HCT116 (cell line): ENCODE results near the gene SART1. TPM values are rescaled to one million over a fixed set of nuclear protein-coding genes. Genes with fewer than 3 reads are reported as not detected.

Source experiments
- ATAC-seq: fragments of 200-7000 bp; cut with Tn5 transposase; 2 replicates; pipeline ENCODE4 v1.9.1; 2020; ENCODE audit warnings: mild to moderate bottlenecking, moderate library complexity
- BruUV-seq: library from RNA; stranded (reverse); fragments of 400-500 nt; replicated peaks from 2 replicates; lab custom pipeline; 2021; lab: Mats Ljungman, UMichigan
- CTCF ChIA-PET: fragments of 300-600 bp; sonication (Branson Sonifier 250); formaldehyde crosslinking; loops from one replicate; lab custom pipeline; 2021; ENCODE audit warnings: antibody characterized with exemption; lab: Charles Lee
- POLR2A ChIA-PET: fragments of 300-600, 350-600 bp; sonication (Branson Sonifier 250); formaldehyde crosslinking; loops from one replicate; lab custom pipeline; 2021; ENCODE audit warnings: antibody characterized with exemption; lab: Charles Lee
- RAD21 ChIA-PET, 2 experiments: fragments of 300-600 bp; sonication (Branson Sonifier 250); formaldehyde crosslinking; loops; one replicate each; lab custom pipeline; 2023; ENCODE audit warnings: low total read pairs in 2 of 2; ENCODE audit not compliant: uncharacterized antibody in 2 of 2, unreplicated experiment in 2 of 2, low non-redundant PET in 1 of 2; lab: Charles Lee
- DNase-seq: peaks from one replicate; pipeline ENCODE4 v3.0.0-alpha.2; 2010; ENCODE audit warnings: low read depth, low spot score
- H2AFZ ChIP-seq: fragments of 200-600 bp; shearing (Covaris generic), sonication (generic); 2 replicates; pipeline ENCODE4 v1.6.1; 2017; ENCODE audit warnings: low read depth, mixed run types, mixed read lengths, antibody characterized with exemption, low read length; ENCODE audit not compliant: poor library complexity, severe bottlenecking
- H3K27ac ChIP-seq: 2 replicates; pipeline ENCODE4 v1.5.1; 2012; ENCODE audit warnings: low read depth, low read length
- H3K27me3 ChIP-seq: fragments of 200-600 bp; sonication (generic); 2 replicates; pipeline ENCODE4 v1.6.1; 2016; ENCODE audit warnings: mixed run types, low read length, mixed read lengths; ENCODE audit not compliant: insufficient read depth
- H3K36me3 ChIP-seq, 2 experiments: fragments of 200-500 bp in 1 of 2; fragments of 200-600 bp in 1 of 2; sonication (Bioruptor generic) in 1 of 2; sonication (generic) in 1 of 2; 2 replicates each; pipeline versions ENCODE4 v1.5.1 to v1.6.1; 2014 to 2016; ENCODE audit warnings: low read length in 2 of 2, inconsistent platforms in 1 of 2, mixed read lengths in 1 of 2, mixed run types in 1 of 2; ENCODE audit not compliant: insufficient read depth in 2 of 2, control insufficient read depth in 1 of 2
- H3K4me1 ChIP-seq, 2 experiments: fragments of 200-600 bp in 1 of 2; sonication (generic) in 1 of 2; 2 replicates each; pipeline versions ENCODE4 v1.5.1 to v1.6.1; 2012 to 2017; ENCODE audit warnings: low read length in 2 of 2, inconsistent platforms in 1 of 2, mild to moderate bottlenecking in 1 of 2, mixed read lengths in 1 of 2, mixed run types in 1 of 2, moderate library complexity in 1 of 2; ENCODE audit not compliant: insufficient read depth in 2 of 2, control insufficient read depth in 1 of 2
- H3K4me2 ChIP-seq: fragments of 200-600 bp; sonication (generic); 2 replicates; pipeline ENCODE4 v1.6.1; 2017; ENCODE audit warnings: mixed run types, low read length, mixed read lengths
- H3K4me3 ChIP-seq, 2 experiments: fragments of 200-600 bp in 1 of 2; sonication (generic) in 1 of 2; replicated peaks in 1 of 2; 2 replicates each; pipeline ENCODE4 v1.5.1; 2011 to 2016; ENCODE audit warnings: low read length in 2 of 2, control low read depth in 1 of 2, low read depth in 1 of 2, mild to moderate bottlenecking in 1 of 2, mixed read lengths in 1 of 2, mixed run types in 1 of 2
- H3K79me2 ChIP-seq: fragments of 200-600 bp; sonication (generic); 2 replicates; pipeline ENCODE4 v1.6.1; 2017; ENCODE audit warnings: mild to moderate bottlenecking, mixed run types, low read length, moderate library complexity, mixed read lengths; ENCODE audit not compliant: insufficient read depth
- H3K9ac ChIP-seq: fragments of 200-600 bp; sonication (generic); 2 replicates; pipeline ENCODE4 v1.6.1; 2016; ENCODE audit warnings: low read length, mixed read lengths
- H3K9me2 ChIP-seq: fragments of 200-600 bp; sonication (generic), shearing (Covaris generic); 2 replicates; pipeline ENCODE4 v1.6.1; 2017; ENCODE audit warnings: mixed run types, mild to moderate bottlenecking, moderate library complexity; ENCODE audit not compliant: insufficient read depth
- H3K9me3 ChIP-seq, 2 experiments: fragments of 200-500 bp in 1 of 2; fragments of 200-600 bp in 1 of 2; sonication (Bioruptor generic) in 1 of 2; sonication (generic) in 1 of 2; 2 replicates each; pipeline ENCODE4 v1.6.1; 2014 to 2017; ENCODE audit warnings: low read length in 2 of 2, mixed read lengths in 2 of 2, inconsistent platforms in 1 of 2, low read depth in 1 of 2, mild to moderate bottlenecking in 1 of 2, mixed run types in 1 of 2, moderate library complexity in 1 of 2; ENCODE audit not compliant: control insufficient read depth in 1 of 2, insufficient read depth in 1 of 2
- H4K20me1 ChIP-seq: fragments of 200-600 bp; sonication (generic), shearing (Covaris generic); 2 replicates; pipeline ENCODE4 v1.6.1; 2017; ENCODE audit warnings: mixed run types, mild to moderate bottlenecking, moderate library complexity; ENCODE audit not compliant: insufficient read depth
- CBX3 ChIP-seq: IDR thresholded peaks from 2 replicates; pipeline ENCODE4 v1.6.1; 2012; ENCODE audit warnings: low read depth
- CEBPB ChIP-seq: IDR thresholded peaks from 2 replicates; pipeline ENCODE4 v1.6.1; 2012; ENCODE audit warnings: low read depth
- EGR1 ChIP-seq: IDR thresholded peaks from 2 replicates; pipeline ENCODE4 v1.6.1; 2012; ENCODE audit warnings: low read depth
- EZH2 ChIP-seq: fragments of 200-600 bp; sonication (generic); IDR thresholded peaks from 2 replicates; pipeline ENCODE4 v1.6.1; 2017; ENCODE audit warnings: antibody characterized with exemption, mixed run types
- EZH2phosphoT487 ChIP-seq: fragments of 200-600 bp; IDR thresholded peaks from 2 replicates; pipeline ENCODE4 v1.6.1; 2018; ENCODE audit warnings: antibody characterized with exemption, borderline replicate concordance
- POLR2AphosphoS5 ChIP-seq: IDR thresholded peaks from 2 replicates; pipeline ENCODE4 v1.6.1; 2011; ENCODE audit warnings: mild to moderate bottlenecking, low read depth, low read length, moderate library complexity
- RAD21 ChIP-seq: IDR thresholded peaks from 2 replicates; pipeline ENCODE4 v1.6.1; 2012; ENCODE audit warnings: low read depth, mild to moderate bottlenecking
- SIN3A ChIP-seq: IDR thresholded peaks from 2 replicates; pipeline ENCODE4 v1.6.1; 2012; ENCODE audit warnings: low read depth
- SP1 ChIP-seq: IDR thresholded peaks from 2 replicates; pipeline ENCODE4 v1.6.1; 2012; ENCODE audit warnings: low read depth
- SRF ChIP-seq: IDR thresholded peaks from 2 replicates; pipeline ENCODE4 v1.6.1; 2012; ENCODE audit warnings: low read depth
- YY1 ChIP-seq: IDR thresholded peaks from 2 replicates; pipeline ENCODE4 v1.6.1; 2011; ENCODE audit warnings: low read length, low read depth, moderate library complexity, mild to moderate bottlenecking; ENCODE audit not compliant: insufficient replicate concordance; ENCODE audit errors: extremely low read depth
- ZFX ChIP-seq: fragments of 450-650 bp; IDR thresholded peaks from 2 replicates; pipeline ENCODE4 v1.6.1; 2017
- ZNF274 ChIP-seq: fragments of 200-500 bp; sonication (Bioruptor generic); IDR thresholded peaks from 2 replicates; pipeline ENCODE4 v1.6.1; 2014; ENCODE audit warnings: mild to moderate bottlenecking, low read depth, low read length, inconsistent platforms
- intact Hi-C: fragments of 100-400 bp; cut with micrococcal nuclease; formaldehyde crosslinking; loops from 2 replicates; pipeline ENCODE4 v1.10.0; 2022
- total RNA-seq: library from RNA; stranded (reverse); gene quantifications from one replicate; pipeline ENCODE4 v1.2.1, GENCODE V29; 2021; ENCODE audit not compliant: unreplicated experiment
- TF ChIP-seq, protein P1 (sequence below): IDR thresholded peaks from 2 replicates; pipeline ENCODE4 v1.6.1; 2012; ENCODE audit warnings: low read depth
- TF ChIP-seq, protein P2 (sequence below), 3 experiments: fragments of 200-600 bp in 1 of 3; sonication (generic) in 1 of 3; IDR thresholded peaks in 2 of 3; conservative IDR thresholded peaks in 1 of 3; 2 replicates each; pipeline ENCODE4 v1.5.1; 2012 to 2017; ENCODE audit warnings: low read depth in 2 of 3, low read length in 2 of 3, antibody characterized with exemption in 1 of 3, borderline replicate concordance in 1 of 3, control low read depth in 1 of 3, mild to moderate bottlenecking in 1 of 3, mixed read lengths in 1 of 3, mixed run types in 1 of 3, moderate library complexity in 1 of 3; ENCODE audit not compliant: insufficient read depth in 1 of 3
- TF ChIP-seq, protein P3 (sequence below): IDR thresholded peaks from 2 replicates; pipeline ENCODE4 v1.6.1; 2012
- TF ChIP-seq, protein P4 (sequence below): IDR thresholded peaks from 2 replicates; pipeline ENCODE4 v1.6.1; 2011; ENCODE audit warnings: mild to moderate bottlenecking, low read length, moderate library complexity; ENCODE audit not compliant: insufficient replicate concordance; ENCODE audit errors: extremely low read depth

The SART1 gene
- total RNA-seq, 1 experiment from 2014 or later: 47.9 TPM

DNA sequence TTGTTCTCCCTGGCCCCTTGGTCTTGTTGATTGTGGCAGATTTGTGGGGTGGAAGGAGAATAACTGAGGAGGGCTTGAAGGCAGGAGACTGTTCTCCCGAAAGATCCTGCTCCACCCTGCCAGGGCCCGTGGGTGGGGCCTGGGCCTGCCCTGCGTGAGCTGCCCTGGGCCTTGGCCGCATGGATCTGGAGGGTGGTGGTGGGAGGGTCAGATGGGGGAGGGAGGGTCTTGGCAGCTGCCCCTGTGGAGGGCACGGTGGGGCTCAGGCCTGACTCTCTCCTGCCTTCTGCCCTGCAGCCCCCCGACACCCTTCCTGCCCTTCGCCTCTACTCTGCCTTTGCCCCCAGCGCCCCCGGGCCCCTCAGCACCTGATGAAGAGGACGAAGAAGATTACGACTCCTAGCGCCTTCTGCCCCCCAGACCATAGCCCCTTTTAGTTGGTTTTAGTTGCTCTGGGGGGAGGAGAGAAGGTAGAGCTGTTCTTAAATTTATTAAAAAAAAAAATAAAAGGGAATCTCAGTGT is 40.4 kb upstream of the SART1 start (continued):
- no peak for TF ChIP-seq YY1
- TF ChIP-seq, protein P1, sequence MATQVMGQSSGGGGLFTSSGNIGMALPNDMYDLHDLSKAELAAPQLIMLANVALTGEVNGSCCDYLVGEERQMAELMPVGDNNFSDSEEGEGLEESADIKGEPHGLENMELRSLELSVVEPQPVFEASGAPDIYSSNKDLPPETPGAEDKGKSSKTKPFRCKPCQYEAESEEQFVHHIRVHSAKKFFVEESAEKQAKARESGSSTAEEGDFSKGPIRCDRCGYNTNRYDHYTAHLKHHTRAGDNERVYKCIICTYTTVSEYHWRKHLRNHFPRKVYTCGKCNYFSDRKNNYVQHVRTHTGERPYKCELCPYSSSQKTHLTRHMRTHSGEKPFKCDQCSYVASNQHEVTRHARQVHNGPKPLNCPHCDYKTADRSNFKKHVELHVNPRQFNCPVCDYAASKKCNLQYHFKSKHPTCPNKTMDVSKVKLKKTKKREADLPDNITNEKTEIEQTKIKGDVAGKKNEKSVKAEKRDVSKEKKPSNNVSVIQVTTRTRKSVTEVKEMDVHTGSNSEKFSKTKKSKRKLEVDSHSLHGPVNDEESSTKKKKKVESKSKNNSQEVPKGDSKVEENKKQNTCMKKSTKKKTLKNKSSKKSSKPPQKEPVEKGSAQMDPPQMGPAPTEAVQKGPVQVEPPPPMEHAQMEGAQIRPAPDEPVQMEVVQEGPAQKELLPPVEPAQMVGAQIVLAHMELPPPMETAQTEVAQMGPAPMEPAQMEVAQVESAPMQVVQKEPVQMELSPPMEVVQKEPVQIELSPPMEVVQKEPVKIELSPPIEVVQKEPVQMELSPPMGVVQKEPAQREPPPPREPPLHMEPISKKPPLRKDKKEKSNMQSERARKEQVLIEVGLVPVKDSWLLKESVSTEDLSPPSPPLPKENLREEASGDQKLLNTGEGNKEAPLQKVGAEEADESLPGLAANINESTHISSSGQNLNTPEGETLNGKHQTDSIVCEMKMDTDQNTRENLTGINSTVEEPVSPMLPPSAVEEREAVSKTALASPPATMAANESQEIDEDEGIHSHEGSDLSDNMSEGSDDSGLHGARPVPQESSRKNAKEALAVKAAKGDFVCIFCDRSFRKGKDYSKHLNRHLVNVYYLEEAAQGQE: no peak
- no peak for TF ChIP-seq EGR1

DNA sequence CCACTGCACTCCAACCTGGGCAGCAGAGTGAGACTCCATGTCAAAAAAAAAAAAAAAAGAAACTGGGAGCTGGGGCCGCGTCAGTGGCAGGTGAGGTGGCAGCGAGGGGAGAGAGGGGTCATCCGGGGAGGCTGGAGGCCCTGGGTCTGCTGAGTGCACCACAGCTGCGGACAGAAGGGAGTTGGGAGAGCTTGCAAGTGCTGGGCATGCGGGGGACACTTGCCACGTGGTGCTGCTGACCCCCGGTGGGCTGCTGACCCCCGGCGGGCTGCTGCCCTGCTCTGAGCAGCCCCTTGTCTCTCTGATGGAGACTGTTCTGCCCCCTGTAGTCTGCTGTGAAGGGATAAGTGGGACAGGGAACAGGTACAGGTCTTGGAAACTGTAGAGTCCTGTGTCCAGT is 39.7 kb upstream of the SART1 start:
- peaks cover 5 to 27% of the 10 kb centered on the region in 2 experiments; a peak in 3 of 4 replicates for H3K36me3 ChIP-seq
- intact Hi-C loops: no loop called here
- no peaks in the 10 kb centered on the region for H3K9me3 ChIP-seq
- H3K9me2 ChIP-seq: no peaks in the 10 kb centered on the region
- BruUV-seq: no TSS peak
- no peak overlapping the region for H3K4me3 ChIP-seq
- no peak for TF ChIP-seq ZFX
- TF ChIP-seq, protein P2, sequence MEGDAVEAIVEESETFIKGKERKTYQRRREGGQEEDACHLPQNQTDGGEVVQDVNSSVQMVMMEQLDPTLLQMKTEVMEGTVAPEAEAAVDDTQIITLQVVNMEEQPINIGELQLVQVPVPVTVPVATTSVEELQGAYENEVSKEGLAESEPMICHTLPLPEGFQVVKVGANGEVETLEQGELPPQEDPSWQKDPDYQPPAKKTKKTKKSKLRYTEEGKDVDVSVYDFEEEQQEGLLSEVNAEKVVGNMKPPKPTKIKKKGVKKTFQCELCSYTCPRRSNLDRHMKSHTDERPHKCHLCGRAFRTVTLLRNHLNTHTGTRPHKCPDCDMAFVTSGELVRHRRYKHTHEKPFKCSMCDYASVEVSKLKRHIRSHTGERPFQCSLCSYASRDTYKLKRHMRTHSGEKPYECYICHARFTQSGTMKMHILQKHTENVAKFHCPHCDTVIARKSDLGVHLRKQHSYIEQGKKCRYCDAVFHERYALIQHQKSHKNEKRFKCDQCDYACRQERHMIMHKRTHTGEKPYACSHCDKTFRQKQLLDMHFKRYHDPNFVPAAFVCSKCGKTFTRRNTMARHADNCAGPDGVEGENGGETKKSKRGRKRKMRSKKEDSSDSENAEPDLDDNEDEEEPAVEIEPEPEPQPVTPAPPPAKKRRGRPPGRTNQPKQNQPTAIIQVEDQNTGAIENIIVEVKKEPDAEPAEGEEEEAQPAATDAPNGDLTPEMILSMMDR (IDR thresholded peaks at IDR 0.05 in 2 of 3, conservative IDR thresholded peaks at IDR 0.05 in 1 of 3; ENCODE audit: borderline replicate concordance in 1 of 3, insufficient read depth in 1 of 3, low read depth in 2 of 3, low read length in 2 of 3): no peak
- TF ChIP-seq SIN3A: no peak
- no peak for TF ChIP-seq ZNF274
- no peak for TF ChIP-seq SP1
- TF ChIP-seq YY1: no peak
- TF ChIP-seq CBX3: no peak
- no peak for TF ChIP-seq CEBPB
- TF ChIP-seq, protein P3, sequence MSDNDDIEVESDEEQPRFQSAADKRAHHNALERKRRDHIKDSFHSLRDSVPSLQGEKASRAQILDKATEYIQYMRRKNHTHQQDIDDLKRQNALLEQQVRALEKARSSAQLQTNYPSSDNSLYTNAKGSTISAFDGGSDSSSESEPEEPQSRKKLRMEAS: no peak
- TF ChIP-seq SRF: no peak
- TF ChIP-seq RAD21: no peak
- no peak for TF ChIP-seq EGR1
- TF ChIP-seq POLR2AphosphoS5: no peak
- TF ChIP-seq EZH2phosphoT487: no peak
- TF ChIP-seq EZH2: no peak
- TF ChIP-seq, protein P4, sequence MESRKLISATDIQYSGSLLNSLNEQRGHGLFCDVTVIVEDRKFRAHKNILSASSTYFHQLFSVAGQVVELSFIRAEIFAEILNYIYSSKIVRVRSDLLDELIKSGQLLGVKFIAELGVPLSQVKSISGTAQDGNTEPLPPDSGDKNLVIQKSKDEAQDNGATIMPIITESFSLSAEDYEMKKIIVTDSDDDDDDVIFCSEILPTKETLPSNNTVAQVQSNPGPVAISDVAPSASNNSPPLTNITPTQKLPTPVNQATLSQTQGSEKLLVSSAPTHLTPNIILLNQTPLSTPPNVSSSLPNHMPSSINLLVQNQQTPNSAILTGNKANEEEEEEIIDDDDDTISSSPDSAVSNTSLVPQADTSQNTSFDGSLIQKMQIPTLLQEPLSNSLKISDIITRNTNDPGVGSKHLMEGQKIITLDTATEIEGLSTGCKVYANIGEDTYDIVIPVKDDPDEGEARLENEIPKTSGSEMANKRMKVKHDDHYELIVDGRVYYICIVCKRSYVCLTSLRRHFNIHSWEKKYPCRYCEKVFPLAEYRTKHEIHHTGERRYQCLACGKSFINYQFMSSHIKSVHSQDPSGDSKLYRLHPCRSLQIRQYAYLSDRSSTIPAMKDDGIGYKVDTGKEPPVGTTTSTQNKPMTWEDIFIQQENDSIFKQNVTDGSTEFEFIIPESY: no peak
- H3K4me1 ChIP-seq: peaks cover 16 to 26% of the 10 kb centered on the region in 2 experiments
- ChIA-PET CTCF (no interaction called here), RAD21 (no interaction called here), POLR2A (no interaction called here)
- H2AFZ ChIP-seq: no peak overlapping the region
- H3K9ac ChIP-seq: no peak overlapping the region
- H3K27me3 ChIP-seq: no peaks in the 10 kb centered on the region
- no peaks in the 10 kb centered on the region for H4K20me1 ChIP-seq
- peaks cover 36% of the 10 kb centered on the region for H3K79me2 ChIP-seq
- no peak for DNase-seq
- no peak for ATAC-seq
- H3K4me2 ChIP-seq: no peak overlapping the region
- H3K27ac ChIP-seq: no peak overlapping the region
